SK-N-MC (cell line): ENCODE results near the gene SELENOW.

Experiments used
- EZH2 ChIP-seq: fragments of 200-600 bp; sonication (generic); IDR thresholded peaks from one replicate; pipeline ENCODE4 v1.6.1; 2017; ENCODE audit warnings: antibody characterized with exemption
- POLR2AphosphoS5 ChIP-seq: IDR thresholded peaks from 2 replicates; pipeline ENCODE4 v1.6.1; 2012; ENCODE audit warnings: mild to moderate bottlenecking, low read depth, low read length, borderline replicate concordance

- TF ChIP-seq POLR2AphosphoS5 (no peak), EZH2 (no peak)
These were observed 48.0 kb upstream of the SELENOW start for GRCh38 chr19:47730521-47730889.
